Fibroblast of peridontal ligament (primary cell): ENCODE data around the gene GCAT.

Experiments used
- DNase-seq: peaks from one replicate; pipeline ENCODE4 v3.0.0-alpha.2; 2010; ENCODE audit errors: extremely low read depth

The GCAT gene

GRCh38 chr22:37809672-37810333 lies 2.1 kb downstream of the GCAT start:
- DNase-seq = no peak

- DNase-seq = no peak
Measured at GRCh38 chr22:37811867-37812266, 4.1 kb downstream of the GCAT start.

DNA sequence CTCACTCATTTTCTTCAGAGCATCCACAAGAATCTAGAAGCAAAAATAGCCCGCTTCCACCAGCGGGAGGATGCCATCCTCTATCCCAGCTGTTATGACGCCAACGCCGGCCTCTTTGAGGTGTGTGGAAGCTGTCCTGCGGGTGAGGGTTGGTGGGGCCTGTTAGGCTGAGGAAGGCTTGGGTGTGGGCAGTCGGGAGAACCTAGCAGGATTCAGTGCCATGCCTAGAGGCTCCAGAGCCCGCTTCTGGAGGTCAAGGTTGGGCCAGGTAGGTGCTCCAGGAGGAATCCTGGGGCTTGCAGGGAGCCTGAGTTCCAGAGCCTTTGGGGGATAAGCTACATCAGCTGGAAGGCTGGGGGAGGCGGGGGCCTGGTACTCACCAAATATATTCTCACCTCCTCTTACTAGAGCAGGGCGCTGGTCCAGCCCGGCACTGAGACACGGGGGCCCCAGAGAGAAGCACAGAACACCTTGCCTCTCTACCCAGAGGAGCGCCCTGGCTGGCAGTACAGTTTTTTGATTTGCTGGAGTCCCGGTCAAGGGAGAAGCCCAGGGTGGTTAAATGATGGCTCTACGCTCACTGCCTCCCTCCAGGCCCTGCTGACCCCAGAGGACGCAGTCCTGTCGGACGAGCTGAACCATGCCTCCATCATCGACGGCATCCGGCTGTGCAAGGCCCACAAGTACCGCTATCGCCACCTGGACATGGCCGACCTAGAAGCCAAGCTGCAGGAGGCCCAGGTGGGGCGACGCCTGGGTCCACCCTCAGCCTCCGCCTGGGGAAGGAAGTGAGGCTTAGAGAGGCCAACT lies 5.3 kb downstream of the GCAT start:
- DNase-seq = no peak

- no peak for DNase-seq
Measured at GRCh38 chr22:37815593-37815992, 7.9 kb downstream of the GCAT start.

DNA sequence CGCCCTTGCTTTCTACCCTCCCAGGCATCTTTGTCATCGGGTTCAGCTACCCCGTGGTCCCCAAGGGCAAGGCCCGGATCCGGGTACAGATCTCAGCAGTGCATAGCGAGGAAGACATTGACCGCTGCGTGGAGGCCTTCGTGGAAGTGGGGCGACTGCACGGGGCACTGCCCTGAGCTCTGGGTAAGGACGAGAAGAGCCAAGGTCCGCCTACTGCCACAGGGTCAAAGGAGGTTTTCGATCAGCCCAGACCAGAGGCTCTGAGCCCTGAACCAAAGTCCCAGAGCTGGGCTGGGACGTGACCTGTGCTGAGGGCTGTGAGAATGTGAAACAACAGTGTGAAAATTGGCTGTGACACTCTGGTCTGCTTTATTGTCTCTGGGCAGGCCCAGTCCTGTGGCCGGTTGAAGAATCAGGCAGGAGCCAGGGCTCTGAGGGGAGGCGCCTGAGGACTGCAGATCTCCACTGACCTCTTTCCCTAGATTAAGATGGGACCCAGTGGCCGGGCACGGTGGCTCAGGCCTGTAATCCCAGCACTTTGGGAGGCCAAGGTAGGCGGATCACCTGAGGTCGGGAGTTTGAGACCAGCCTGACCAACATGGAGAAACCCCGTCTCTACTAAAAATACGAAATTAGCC lies 8.9 kb downstream of the GCAT start:
- DNase-seq = no peak

GRCh38 chr22:37817705-37818408 lies 10.1 kb downstream of the GCAT start:
- DNase-seq = peak; percentile 68

GRCh38 chr22:37818409-37819104 lies 10.8 kb downstream of the GCAT start:
- peak; percentile 29 for DNase-seq

DNA sequence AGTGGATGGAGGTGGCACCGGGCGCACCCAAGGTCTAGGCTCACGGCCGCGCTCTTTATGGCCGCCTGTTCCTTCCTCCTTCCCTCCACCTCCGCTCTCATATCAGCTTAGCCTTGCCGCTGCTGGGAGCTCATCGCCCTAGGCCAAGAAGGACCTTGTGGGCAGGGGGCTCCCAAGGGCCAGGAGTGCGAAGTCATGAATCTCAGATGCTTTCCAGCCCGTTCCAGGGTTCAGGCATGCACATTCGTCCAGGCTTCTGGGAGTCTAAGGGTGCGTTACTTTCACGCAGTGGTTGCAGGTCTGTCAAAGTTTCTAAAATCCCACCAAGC lies 11.3 kb downstream of the GCAT start:
- peak; percentile 4 for DNase-seq

GRCh38 chr22:37820350-37820749 lies 12.6 kb downstream of the GCAT start:
- no peak for DNase-seq

GRCh38 chr22:37822079-37822833 lies 14.5 kb downstream of the GCAT start:
- DNase-seq = no peak

DNA sequence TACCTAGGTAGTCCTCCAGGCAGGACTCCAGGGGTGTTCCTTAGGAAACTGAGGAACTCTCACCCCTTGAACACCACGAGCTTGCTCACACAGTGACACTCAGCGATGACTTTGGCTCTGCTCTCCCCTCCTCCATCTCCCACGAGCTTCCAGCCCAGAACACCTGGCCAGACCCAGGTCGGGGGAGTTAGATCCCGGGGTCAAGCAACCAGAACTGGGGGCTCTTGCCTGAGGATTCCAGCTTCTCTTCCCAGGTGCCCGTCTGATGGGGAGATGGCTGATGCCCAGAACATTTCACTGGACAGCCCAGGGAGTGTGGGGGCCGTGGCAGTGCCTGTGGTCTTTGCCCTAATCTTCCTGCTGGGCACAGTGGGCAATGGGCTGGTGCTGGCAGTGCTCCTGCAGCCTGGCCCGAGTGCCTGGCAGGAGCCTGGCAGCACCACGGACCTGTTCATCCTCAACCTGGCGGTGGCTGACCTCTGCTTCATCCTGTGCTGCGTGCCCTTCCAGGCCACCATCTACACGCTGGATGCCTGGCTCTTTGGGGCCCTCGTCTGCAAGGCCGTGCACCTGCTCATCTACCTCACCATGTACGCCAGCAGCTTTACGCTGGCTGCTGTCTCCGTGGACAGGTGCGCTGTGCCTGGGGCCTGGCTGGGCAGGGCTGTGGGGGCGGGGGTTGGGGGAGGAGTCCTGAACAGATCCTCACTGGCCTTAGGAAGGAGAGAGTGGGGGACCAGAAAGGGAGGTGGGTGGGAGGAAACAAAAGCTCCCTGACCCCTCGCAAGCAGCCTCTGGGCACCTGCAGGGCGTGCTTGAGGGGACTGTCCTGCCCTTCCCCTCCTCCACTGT lies 15.6 kb downstream of the GCAT start, which contains the start of gene GALR3:
TSS of gene GALR3 (plus strand) at position 249 of the 852 bp plus-strand sequence. CDS start at position 274, 25 bp downstream.
- DNase-seq = no peak

- peak; percentile 5 for DNase-seq
Measured at GRCh38 chr22:37824674-37825641, 17.2 kb downstream of the GCAT start.

DNA sequence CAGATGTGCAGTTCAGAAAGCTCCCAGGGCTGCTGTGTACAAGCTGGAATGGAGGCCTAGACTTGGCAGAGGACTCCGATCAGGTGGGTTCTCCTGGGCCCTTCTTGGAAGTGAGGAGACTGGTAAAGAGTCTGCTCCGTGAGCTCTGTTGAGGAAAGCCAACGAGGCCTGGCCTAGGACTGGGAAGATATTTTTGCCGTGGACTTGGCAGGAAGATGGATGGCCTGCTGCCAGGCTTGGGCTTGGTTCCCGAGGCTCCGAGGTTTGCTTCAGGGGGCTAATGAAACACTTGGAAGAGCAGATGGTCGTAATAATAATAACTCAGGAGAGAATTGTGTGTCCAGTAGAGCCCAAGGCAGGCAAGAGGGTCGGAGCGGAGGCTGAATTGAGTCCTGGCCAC lies 19.3 kb downstream of the GCAT start:
- peak; percentile 15 for DNase-seq

DNA sequence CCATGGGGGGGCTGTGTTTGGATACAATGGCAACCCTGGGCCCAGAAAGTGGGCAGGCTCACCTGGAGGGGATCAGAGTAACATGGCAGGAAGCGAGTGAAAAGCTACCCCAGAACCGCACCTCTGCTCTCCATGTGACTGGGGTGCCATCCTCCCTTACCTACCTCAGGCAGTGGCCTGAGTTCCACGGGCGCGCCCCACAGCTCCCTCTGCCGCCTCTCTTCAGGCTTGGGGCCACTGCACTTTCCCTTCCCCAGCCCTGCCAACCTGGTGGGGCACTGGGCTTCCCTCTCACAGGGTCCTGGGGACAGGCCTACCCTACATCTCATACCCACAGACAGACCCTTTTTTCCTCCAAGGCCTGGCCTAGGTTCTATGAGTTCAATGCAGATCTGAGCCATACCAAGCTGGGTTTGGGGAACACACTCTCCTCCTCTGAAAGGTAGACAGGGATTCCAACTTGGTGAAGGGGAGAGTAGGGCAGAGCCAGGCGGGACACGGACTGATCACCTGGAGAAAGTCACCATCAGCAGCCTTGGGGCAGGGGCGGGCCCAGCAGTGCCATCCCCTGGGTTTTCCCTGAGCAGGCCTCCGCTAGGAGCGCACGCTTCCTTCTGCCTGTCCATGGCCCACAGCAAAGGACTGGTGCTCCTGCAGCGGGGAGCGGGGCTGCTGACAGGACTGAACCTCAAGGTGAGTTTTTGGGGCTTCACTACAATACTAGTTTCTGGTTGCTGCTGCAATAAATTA lies 22.5 kb downstream of the GCAT start:
- no peak for DNase-seq

GRCh38 chr22:37831472-37831871 lies 23.7 kb downstream of the GCAT start:
- no peak for DNase-seq

DNA sequence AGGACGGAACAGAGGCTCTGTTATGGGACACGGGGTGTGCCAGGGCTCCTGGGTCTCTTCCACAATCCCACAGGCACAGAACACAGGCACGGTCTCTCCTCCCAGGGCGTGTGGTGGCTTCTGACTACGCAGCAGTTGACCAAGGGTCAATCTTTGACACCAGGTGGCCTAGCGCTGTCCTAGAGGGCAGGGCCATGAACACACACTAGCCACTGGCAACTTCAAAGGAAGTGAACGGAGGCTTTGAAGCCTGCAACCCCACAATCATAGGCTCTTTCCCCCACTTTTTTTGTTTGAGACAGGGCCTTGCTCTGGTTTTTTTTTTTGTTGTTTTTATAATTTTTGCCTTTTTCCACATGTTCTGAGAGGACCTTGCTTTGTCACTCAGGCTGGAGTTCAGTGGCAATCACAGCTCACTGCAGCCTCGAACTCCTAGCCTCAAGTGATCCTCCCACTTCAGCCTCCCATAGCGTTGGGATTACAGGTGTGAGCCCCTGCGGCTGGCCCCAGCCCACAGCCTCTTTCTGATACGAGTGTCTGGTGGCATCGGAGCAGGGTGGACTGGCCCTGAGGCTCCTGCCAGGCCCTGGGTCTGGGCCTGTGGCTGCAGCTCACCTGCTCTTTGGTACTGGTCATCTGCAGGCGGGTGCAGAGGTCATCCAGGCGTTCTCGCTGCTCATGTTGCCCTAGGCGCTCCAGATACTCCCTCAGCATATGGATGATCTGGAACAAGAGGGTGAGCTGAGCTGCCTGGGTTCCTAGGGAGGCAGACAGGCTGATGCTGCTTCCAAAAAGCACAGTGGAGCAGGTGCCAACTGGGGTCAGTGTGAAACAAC lies 24.5 kb downstream of the GCAT start:
- no peak for DNase-seq
